MCF 10A (cell line): ENCODE results near the gene SIAH2. TPM values are rescaled to one million over a fixed set of nuclear protein-coding genes. Genes with fewer than 3 reads are reported as not detected.
A peak's percentile ranks its signal among the peaks of the same experiment; 100 is the strongest.

Experiments
- BruUV-seq: library from RNA; stranded (reverse); fragments of 400-500 nt; replicated peaks from 2 replicates; lab custom pipeline; 2021; lab: Mats Ljungman, UMichigan
- CTCF ChIA-PET: fragments of 300-600 bp; sonication (Branson Sonifier 250); formaldehyde crosslinking; extraction: SDS; loops from one replicate; lab custom pipeline; 2021; ENCODE audit warnings: antibody characterized with exemption, inconsistent platforms; lab: Yijun Ruan, JAX
- POLR2A ChIA-PET: fragments of 300-600, 350-650 bp; sonication (Branson Sonifier 250); formaldehyde crosslinking; extraction: SDS; loops from one replicate; lab custom pipeline; 2020; ENCODE audit warnings: antibody characterized with exemption, inconsistent platforms; lab: Yijun Ruan, JAX
- DNase-seq: peaks from one replicate; pipeline ENCODE4 v3.0.0-alpha.2; 2018; ENCODE audit not compliant: unreplicated experiment
- H3K27ac Mint-ChIP-seq: one replicate; pipeline ENCODE4 v1.8.0; 2022; ENCODE audit warnings: mild to moderate bottlenecking, low read depth, mixed read lengths; ENCODE audit not compliant: unreplicated experiment
- H3K27me3 Mint-ChIP-seq: one replicate; pipeline ENCODE4 v1.8.0; 2022; ENCODE audit warnings: mixed read lengths; ENCODE audit not compliant: insufficient read depth, unreplicated experiment
- H3K36me3 Mint-ChIP-seq: one replicate; pipeline ENCODE4 v1.8.0; 2022; ENCODE audit warnings: mild to moderate bottlenecking, moderate library complexity, mixed read lengths; ENCODE audit not compliant: insufficient read depth, unreplicated experiment
- H3K4me1 Mint-ChIP-seq: one replicate; pipeline ENCODE4 v1.8.0; 2022; ENCODE audit warnings: mixed read lengths; ENCODE audit not compliant: insufficient read depth, unreplicated experiment
- H3K4me3 Mint-ChIP-seq: one replicate; pipeline ENCODE4 v1.8.0; 2022; ENCODE audit warnings: mild to moderate bottlenecking, moderate library complexity, mixed read lengths; ENCODE audit not compliant: unreplicated experiment
- H3K9me3 Mint-ChIP-seq: one replicate; pipeline ENCODE4 v1.8.0; 2022; ENCODE audit warnings: mixed read lengths; ENCODE audit not compliant: unreplicated experiment
- CTCF ChIP-seq: fragments of 200-600 bp; IDR thresholded peaks from one replicate; pipeline ENCODE4 v1.8.0; 2022; ENCODE audit warnings: antibody characterized with exemption, mild to moderate bottlenecking; ENCODE audit not compliant: unreplicated experiment
- intact Hi-C: fragments of 100-400 bp; cut with micrococcal nuclease; formaldehyde crosslinking; loops from 2 replicates; pipeline ENCODE4 v1.14.1; 2022
- total RNA-seq: library from RNA; stranded (reverse); gene quantifications from 2 replicates; pipeline ENCODE4 v1.2.3, GENCODE V29; 2022

Gene SIAH2
- total RNA-seq, 1 experiment from 2014 or later: 35.4 TPM

DNA sequence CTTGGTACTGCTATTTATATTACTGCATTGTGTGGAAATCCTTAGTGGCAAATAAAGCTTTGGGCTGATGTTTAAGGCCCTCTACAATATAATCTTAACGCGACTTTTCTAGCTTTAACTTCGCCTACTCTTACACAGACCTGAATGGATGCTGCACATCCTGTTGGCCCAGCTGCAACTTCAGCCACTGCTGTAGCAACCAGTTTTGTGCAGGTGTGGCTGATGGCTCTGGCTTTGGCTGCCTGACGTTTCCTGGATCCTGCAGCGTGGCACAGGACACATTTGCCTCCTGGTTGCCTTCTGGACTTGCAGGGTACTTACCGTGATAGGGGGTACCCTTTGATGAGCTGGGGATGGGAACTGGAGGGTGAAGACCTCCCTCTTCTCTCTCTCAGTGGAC, 39.0 kb downstream of the SIAH2 start:
- intact Hi-C loops: loop anchor here (5.0 kb wide), 1 partner anchor 203 kb away; no protein-coding TSS in a partner anchor
- no peak for TF ChIP-seq CTCF
- DNase-seq: no peak
- no peaks in the 10 kb centered on the region for H3K9me3 Mint-ChIP-seq
- no TSS peak for BruUV-seq
- no peak overlapping the region for H3K27ac Mint-ChIP-seq
- POLR2A ChIA-PET: interaction anchor here (1.0 to 7.3 kb wide), 2 partner anchors 39 to 43 kb away, joined by 3 to 70 read pairs; partner anchors contain the start of gene SIAH2
- H3K36me3 Mint-ChIP-seq: no peaks in the 10 kb centered on the region
- CTCF ChIA-PET: interaction anchor here (0.6 to 1.6 kb wide), 7 partner anchors 14 to 142 kb away, joined by 3 to 10 read pairs (median 4); no protein-coding TSS in a partner anchor
- no peak overlapping the region for H3K4me3 Mint-ChIP-seq
- H3K27me3 Mint-ChIP-seq: no peaks in the 10 kb centered on the region
- peaks cover 16% of the 10 kb centered on the region for H3K4me1 Mint-ChIP-seq

DNA sequence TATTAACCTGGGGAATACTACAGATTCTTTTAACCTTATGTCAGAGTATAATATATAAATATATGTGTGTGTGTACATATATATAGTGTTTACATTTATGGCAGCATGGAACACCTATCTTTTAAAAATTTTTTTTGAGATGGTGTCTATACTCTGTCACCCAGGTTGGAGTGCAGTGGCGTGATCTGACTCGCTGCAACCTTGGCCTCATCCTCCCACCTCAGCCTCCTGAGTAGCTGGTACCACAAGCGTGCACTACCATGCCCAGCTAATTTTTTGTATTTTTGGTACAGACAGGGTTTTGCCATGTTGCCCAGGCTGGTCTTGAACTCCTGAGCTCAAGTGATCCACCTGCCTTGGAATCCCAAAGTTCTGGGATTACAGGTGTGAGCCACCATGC, 40.7 kb downstream of the SIAH2 start:
- POLR2A ChIA-PET: interaction anchor here (1.5 to 5.8 kb wide), 2 partner anchors 10 to 40 kb away, joined by 4 to 47 read pairs; partner anchors contain the start of gene SIAH2
- no peak for TF ChIP-seq CTCF

GRCh38 chr3:150721285-150722130, 41.5 kb downstream of the SIAH2 start:
- Mint-ChIP-seq H3K4me3 (no peak overlapping the region), H3K27me3 (no peaks in the 10 kb centered on the region), H3K4me1 (peaks cover 16% of the 10 kb centered on the region), H3K9me3 (no peaks in the 10 kb centered on the region), H3K36me3 (no peaks in the 10 kb centered on the region), H3K27ac (no peak overlapping the region)
- CTCF ChIA-PET: interaction anchor here (0.6 to 3.1 kb wide), 52 partner anchors 10 to 559 kb away, joined by 3 to 59 read pairs (median 4); partner anchors contain the start of genes ERICH6, MED12L and SIAH2
- DNase-seq: peak; percentile 65
- BruUV-seq: no TSS peak
- intact Hi-C loops: loop anchor here (1.0 to 5.0 kb wide), 6 partner anchors 43 to 425 kb away; no protein-coding TSS in a partner anchor
- POLR2A ChIA-PET: interaction anchor here (0.7 to 5.8 kb wide), 4 partner anchors 9 to 143 kb away, joined by 3 to 47 read pairs (median 4); partner anchors contain the start of genes ERICH6 and SIAH2
- peak; percentile 77 for TF ChIP-seq CTCF

More for the DNA sequence above, 40.7 kb downstream of the SIAH2 start:
- DNase-seq: no peak
- no TSS peak for BruUV-seq
- intact Hi-C loops: loop anchor here (5.0 kb wide), 1 partner anchor 205 kb away; no protein-coding TSS in a partner anchor
- Mint-ChIP-seq H3K4me1 (peaks cover 16% of the 10 kb centered on the region), H3K27ac (no peak overlapping the region), H3K9me3 (no peaks in the 10 kb centered on the region), H3K36me3 (no peaks in the 10 kb centered on the region), H3K4me3 (no peak overlapping the region), H3K27me3 (no peaks in the 10 kb centered on the region)
- CTCF ChIA-PET: interaction anchor here (0.6 to 3.1 kb wide), 30 partner anchors 10 to 559 kb away, joined by 3 to 59 read pairs (median 4); partner anchors contain the start of genes ERICH6, MED12L and SIAH2
